Smooth muscle cell (in vitro differentiated cells): Measurements from ENCODE around the gene UBE2E2. TPM values are rescaled to one million over a fixed set of nuclear protein-coding genes. Genes with fewer than 3 reads are reported as not detected.

Source experiments
- DNase-seq: peaks from one replicate; lab custom pipeline; 2025; ENCODE audit not compliant: unreplicated experiment; lab: John Stamatoyannopoulos, UW
- H2AFZ ChIP-seq: fragments of 200-600 bp; sonication (generic); 2 replicates; pipeline ENCODE4 v1.6.0; 2016; ENCODE audit warnings: antibody characterized with exemption, low read depth, mild to moderate bottlenecking
- H3F3A ChIP-seq: fragments of 200-600 bp; sonication (generic); 2 replicates; pipeline ENCODE4 v1.6.0; 2017; ENCODE audit warnings: antibody characterized with exemption, low read depth
- H3K27ac ChIP-seq: fragments of 200-600 bp; sonication (generic); 2 replicates; pipeline ENCODE4 v1.5.1; 2016; ENCODE audit warnings: low read depth, mild to moderate bottlenecking
- H3K27me3 ChIP-seq: fragments of 200-600 bp; sonication (generic); 2 replicates; pipeline ENCODE4 v1.6.1; 2016; ENCODE audit warnings: low read depth, mild to moderate bottlenecking
- H3K36me3 ChIP-seq: fragments of 200-600 bp; sonication (generic); 2 replicates; pipeline ENCODE4 v1.5.1; 2016; ENCODE audit warnings: low read depth
- H3K4me1 ChIP-seq: fragments of 200-600 bp; sonication (generic); 2 replicates; pipeline ENCODE4 v1.5.1; 2016; ENCODE audit warnings: low read depth
- H3K4me2 ChIP-seq: fragments of 200-600 bp; sonication (generic); 2 replicates; pipeline ENCODE4 v1.6.0; 2016; ENCODE audit warnings: mild to moderate bottlenecking
- H3K4me3 ChIP-seq: fragments of 200-600 bp; sonication (generic); 2 replicates; pipeline ENCODE4 v1.5.1; 2016; ENCODE audit warnings: mild to moderate bottlenecking
- H3K79me2 ChIP-seq: fragments of 200-600 bp; sonication (generic); 2 replicates; pipeline ENCODE4 v1.6.0; 2016; ENCODE audit warnings: low read depth, mild to moderate bottlenecking
- H3K9ac ChIP-seq: fragments of 200-600 bp; sonication (generic); 2 replicates; pipeline ENCODE4 v1.6.0; 2016; ENCODE audit warnings: low read depth
- H3K9me3 ChIP-seq: fragments of 200-600 bp; sonication (generic); replicated peaks from 2 replicates; pipeline ENCODE4 v1.5.1; 2016; ENCODE audit warnings: low read depth
- H4K20me1 ChIP-seq: fragments of 200-600 bp; sonication (generic); 2 replicates; pipeline ENCODE4 v1.6.0; 2016; ENCODE audit warnings: low read depth
- CTCF ChIP-seq: fragments of 200-600 bp; sonication (generic); IDR thresholded peaks from 2 replicates; pipeline ENCODE4 v1.5.1; 2017; ENCODE audit warnings: borderline replicate concordance, mild to moderate bottlenecking, antibody characterized with exemption; ENCODE audit not compliant: insufficient read depth, poor library complexity, severe bottlenecking
- WGBS: methylation state at CpG from one replicate; pipeline ENCODE4 v1.1.7; 2016; ENCODE audit warnings: low lambda C conversion rate; 5-methylcytosine and 5-hydroxymethylcytosine counted together
- polyA plus RNA-seq: library from polyadenylated mRNA; unstranded; fragments of >200 nt; fragmentation: Nextera tagmentation; extraction: Ambion mirVana; gene quantifications from 2 replicates; pipeline ENCODE4 v1.2.1, GENCODE V29; 2016
- total RNA-seq: library from RNA; depleted of rRNA; stranded (reverse); fragments of >200 nt; gene quantifications from 2 replicates; pipeline ENCODE4 v1.2.3, GENCODE V29; 2014

The UBE2E2 gene
- total and polyA plus RNA-seq, 2 experiments from 2014 or later: 65.9 to 121 TPM

GRCh38 chr3:23542079-23542478 is 339.0 kb downstream of the UBE2E2 start:
- no peak for DNase-seq
- H3K27me3 ChIP-seq: no peaks in the 10 kb centered on the region
- no peaks in the 10 kb centered on the region for H3K79me2 ChIP-seq
- H3K9ac ChIP-seq: no peak overlapping the region
- H3K4me2 ChIP-seq: no peak overlapping the region
- H3K4me3 ChIP-seq: no peak overlapping the region
- H3K36me3 ChIP-seq: no peaks in the 10 kb centered on the region
- H4K20me1 ChIP-seq: peaks cover under 1% of the 10 kb centered on the region
- H2AFZ ChIP-seq: no peak overlapping the region
- WGBS: 94% methylated on average over 4 of the region's 4 CpGs
- H3K9me3 ChIP-seq: no peaks in the 10 kb centered on the region
- no peak overlapping the region for H3K27ac ChIP-seq
- H3K4me1 ChIP-seq: peaks cover 34% of the 10 kb centered on the region
- no peak for TF ChIP-seq CTCF
- H3F3A ChIP-seq: no peaks in the 10 kb centered on the region

DNA sequence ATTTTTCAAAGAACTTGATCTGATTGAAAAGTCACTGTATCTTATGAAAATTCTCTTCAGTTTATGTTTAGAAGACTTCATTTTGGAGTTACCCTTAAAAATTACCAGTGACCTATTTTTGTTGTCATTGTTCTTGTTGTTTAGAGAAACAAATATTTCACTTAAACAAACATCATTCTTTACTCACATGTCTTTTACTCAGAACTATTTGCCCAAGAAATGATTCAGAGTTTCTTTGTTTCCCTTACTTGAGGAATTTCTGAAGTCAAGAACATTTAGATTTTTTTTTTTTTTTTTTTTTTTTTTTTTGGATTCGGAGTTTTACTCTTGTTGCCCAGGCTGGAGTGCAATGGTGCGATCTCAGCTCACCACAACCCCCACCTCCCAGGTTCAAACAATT is 343.1 kb downstream of the UBE2E2 start:
- 100% methylated on average over 1 of the region's 2 CpGs for WGBS
- Histone ChIP-seq H3K27me3 (no peaks in the 10 kb centered on the region), H3K4me1 (peaks cover 22% of the 10 kb centered on the region), H3K9ac (no peak overlapping the region), H4K20me1 (no peaks in the 10 kb centered on the region), H3F3A (no peaks in the 10 kb centered on the region), H2AFZ (no peak overlapping the region), H3K9me3 (no peaks in the 10 kb centered on the region), H3K79me2 (no peaks in the 10 kb centered on the region), H3K4me2 (no peak overlapping the region), H3K27ac (no peak overlapping the region), H3K36me3 (no peaks in the 10 kb centered on the region), H3K4me3 (no peak overlapping the region)
- no peak for TF ChIP-seq CTCF
- no peak for DNase-seq

GRCh38 chr3:23547905-23548650 is 345.0 kb downstream of the UBE2E2 start:
- H3K27ac ChIP-seq: no peak overlapping the region
- no peaks in the 10 kb centered on the region for H3K79me2 ChIP-seq
- no peak overlapping the region for H3K4me3 ChIP-seq
- no peaks in the 10 kb centered on the region for H3K36me3 ChIP-seq
- H3K4me2 ChIP-seq: no peak overlapping the region
- WGBS: 88% methylated on average over 4 of the region's 4 CpGs
- no peak for TF ChIP-seq CTCF
- no peaks in the 10 kb centered on the region for H3K27me3 ChIP-seq
- no peaks in the 10 kb centered on the region for H3F3A ChIP-seq
- H3K9ac ChIP-seq: no peak overlapping the region
- H3K9me3 ChIP-seq: no peaks in the 10 kb centered on the region
- H3K4me1 ChIP-seq: peaks cover 28% of the 10 kb centered on the region
- DNase-seq: no peak
- no peaks in the 10 kb centered on the region for H4K20me1 ChIP-seq
- no peak overlapping the region for H2AFZ ChIP-seq

- Histone ChIP-seq H3K36me3 (no peaks in the 10 kb centered on the region), H3K9me3 (no peaks in the 10 kb centered on the region), H3K9ac (no peak overlapping the region), H4K20me1 (no peaks in the 10 kb centered on the region), H3K4me1 (peaks cover 22% of the 10 kb centered on the region), H3F3A (no peaks in the 10 kb centered on the region), H3K27ac (peak overlapping the region; percentile 21), H3K27me3 (no peaks in the 10 kb centered on the region), H3K4me2 (no peak overlapping the region), H3K4me3 (no peak overlapping the region), H2AFZ (no peak overlapping the region), H3K79me2 (no peaks in the 10 kb centered on the region)
- no peak for TF ChIP-seq CTCF
- DNase-seq: no peak
These were observed 345.6 kb downstream of the UBE2E2 start for GRCh38 chr3:23548706-23549105.
